ENCODE data around the gene LINGO1.
A peak's percentile ranks its signal among the peaks of the same experiment; 100 is the strongest.

LINGO1 gene

DNA sequence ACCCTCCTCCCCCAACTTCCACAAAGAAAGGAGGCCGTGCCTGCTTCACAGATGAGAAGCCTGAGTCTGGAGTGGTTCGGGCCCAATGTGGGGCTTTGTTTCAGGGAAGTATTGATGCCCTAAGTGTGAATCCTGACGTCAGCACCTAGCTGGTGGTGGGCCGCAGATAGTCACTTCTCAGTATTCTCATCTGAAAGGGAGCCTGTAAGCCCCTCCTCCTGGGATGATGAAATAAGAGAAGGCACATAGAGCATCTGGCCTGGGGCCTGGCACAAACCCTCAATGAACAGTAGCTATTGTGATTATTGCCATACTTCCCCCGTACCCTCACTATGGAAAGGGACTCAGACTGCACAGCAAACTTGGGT, 24.8 kb downstream of the LINGO1 start:
- Mint-ChIP-seq H3K27me3 (ENCODE audit: low read depth) (no peaks in the 10 kb centered on the region), H3K4me1 (peaks cover 39% of the 10 kb centered on the region), H3K9me3 (no peaks in the 10 kb centered on the region), H3K27ac (peak overlapping the region; percentile 21 to 72 (median 38)), H3K36me3 (ENCODE audit: low read depth) (no peaks in the 10 kb centered on the region), H3K4me3 (no peak overlapping the region)
- TF ChIP-seq, protein P1, sequence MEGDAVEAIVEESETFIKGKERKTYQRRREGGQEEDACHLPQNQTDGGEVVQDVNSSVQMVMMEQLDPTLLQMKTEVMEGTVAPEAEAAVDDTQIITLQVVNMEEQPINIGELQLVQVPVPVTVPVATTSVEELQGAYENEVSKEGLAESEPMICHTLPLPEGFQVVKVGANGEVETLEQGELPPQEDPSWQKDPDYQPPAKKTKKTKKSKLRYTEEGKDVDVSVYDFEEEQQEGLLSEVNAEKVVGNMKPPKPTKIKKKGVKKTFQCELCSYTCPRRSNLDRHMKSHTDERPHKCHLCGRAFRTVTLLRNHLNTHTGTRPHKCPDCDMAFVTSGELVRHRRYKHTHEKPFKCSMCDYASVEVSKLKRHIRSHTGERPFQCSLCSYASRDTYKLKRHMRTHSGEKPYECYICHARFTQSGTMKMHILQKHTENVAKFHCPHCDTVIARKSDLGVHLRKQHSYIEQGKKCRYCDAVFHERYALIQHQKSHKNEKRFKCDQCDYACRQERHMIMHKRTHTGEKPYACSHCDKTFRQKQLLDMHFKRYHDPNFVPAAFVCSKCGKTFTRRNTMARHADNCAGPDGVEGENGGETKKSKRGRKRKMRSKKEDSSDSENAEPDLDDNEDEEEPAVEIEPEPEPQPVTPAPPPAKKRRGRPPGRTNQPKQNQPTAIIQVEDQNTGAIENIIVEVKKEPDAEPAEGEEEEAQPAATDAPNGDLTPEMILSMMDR (IDR thresholded peaks at IDR 0.05; ENCODE audit: unreplicated experiment in 3 of 3) = no peak

DNA sequence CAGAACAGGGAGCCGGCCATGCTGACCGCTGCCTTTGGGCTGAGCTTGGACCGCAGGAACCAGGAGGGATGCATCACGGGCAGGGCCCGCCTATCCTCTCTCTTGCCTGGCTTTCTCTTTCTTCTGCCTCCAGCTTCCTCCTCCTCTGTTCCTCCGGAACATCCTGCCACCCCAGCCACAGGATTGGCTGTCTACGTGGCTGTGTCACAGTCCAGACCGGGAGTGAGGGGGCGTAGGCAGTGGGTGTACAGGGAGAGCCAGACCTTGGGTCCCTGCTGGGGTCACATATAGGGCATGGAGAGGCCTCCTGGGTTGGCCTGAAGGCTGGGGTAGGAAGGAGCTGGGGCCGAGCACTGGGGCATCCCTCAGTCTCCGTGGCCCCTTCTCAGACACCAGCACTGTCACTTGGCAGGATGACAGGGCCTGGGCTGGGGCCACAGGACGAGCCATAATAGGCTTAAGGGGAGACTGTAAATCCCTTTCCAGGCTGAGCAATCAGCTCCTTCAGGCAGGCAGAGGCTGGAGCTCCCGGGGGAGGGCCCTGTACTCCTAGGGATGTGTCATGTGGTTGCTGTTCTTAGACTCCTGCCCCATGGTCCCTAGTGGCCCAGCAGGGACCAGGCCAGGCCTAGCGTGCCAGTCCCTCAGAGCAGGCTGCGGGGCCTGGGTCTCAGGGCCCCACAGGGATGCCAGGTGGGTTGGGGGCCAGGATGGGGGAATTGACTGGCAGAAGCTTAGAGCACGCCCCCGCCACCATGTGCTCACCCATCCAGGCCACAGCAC, 25.4 kb downstream of the LINGO1 start:
- TF ChIP-seq, protein P1 (IDR thresholded peaks at IDR 0.05; ENCODE audit: unreplicated experiment in 3 of 3) = no peak
- Mint-ChIP-seq H3K27me3 (ENCODE audit: low read depth) (no peaks in the 10 kb centered on the region), H3K9me3 (no peaks in the 10 kb centered on the region)

DNA sequence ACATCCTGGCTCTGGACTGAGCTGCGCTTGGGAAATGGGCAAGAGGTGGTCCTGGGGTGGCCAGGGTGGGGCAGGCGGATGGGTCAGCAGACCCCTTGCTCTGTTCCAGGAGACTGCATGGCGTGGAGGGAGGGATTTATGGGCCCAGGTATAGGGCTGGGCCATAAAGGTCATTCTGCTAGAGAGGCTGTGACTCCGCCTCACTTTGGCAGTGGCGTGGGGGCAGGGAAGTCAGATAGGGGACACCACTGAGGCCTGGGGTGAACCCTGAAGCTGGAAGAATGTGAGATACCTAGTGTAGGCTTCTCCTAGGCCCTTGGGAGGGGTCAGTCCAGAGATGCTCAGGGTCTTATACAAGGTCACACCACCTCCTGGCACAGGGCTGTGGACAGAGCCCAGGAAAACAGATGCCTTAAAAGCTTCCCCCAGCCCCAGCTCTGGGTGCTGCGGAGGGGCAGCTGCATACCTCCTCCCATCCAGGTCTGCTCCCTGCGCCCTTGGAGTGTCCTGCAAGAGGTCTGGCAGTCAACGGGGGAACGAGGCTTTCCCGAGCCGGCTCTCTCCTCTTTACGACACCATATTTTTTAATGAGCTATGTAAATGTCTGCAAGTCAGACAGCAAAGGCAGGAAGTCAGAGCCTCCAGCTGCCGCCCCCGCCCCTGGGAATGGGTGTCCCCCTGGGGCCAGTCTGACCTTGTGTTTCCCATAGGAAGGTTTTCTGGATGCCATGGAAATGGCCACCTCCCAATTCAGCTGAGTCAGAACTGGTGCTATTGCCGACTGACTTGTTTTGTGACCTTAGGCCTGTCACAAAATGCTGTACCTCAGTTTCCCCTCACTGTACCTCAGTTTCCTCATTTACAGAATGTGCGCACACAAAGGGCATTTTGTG, 26.3 kb downstream of the LINGO1 start:
- Mint-ChIP-seq H3K27me3 (ENCODE audit: low read depth) (no peaks in the 10 kb centered on the region), H3K36me3 (ENCODE audit: low read depth) (no peaks in the 10 kb centered on the region), H3K27ac (peak overlapping the region; percentile 67 to 92 (median 86)), H3K9me3 (no peaks in the 10 kb centered on the region), H3K4me1 (peaks cover 39% of the 10 kb centered on the region), H3K4me3 (peak overlapping the region in 1 of 3 experiments; percentile 24)
- TF ChIP-seq, protein P1 (IDR thresholded peaks at IDR 0.05; ENCODE audit: unreplicated experiment in 3 of 3) = no peak

More for the DNA sequence above, 25.4 kb downstream of the LINGO1 start:
- Mint-ChIP-seq H3K36me3 (ENCODE audit: low read depth) (no peaks in the 10 kb centered on the region), H3K27ac (peak overlapping the region; percentile 67 to 92 (median 86)), H3K4me1 (peaks cover 39% of the 10 kb centered on the region), H3K4me3 (no peak overlapping the region)

DNA sequence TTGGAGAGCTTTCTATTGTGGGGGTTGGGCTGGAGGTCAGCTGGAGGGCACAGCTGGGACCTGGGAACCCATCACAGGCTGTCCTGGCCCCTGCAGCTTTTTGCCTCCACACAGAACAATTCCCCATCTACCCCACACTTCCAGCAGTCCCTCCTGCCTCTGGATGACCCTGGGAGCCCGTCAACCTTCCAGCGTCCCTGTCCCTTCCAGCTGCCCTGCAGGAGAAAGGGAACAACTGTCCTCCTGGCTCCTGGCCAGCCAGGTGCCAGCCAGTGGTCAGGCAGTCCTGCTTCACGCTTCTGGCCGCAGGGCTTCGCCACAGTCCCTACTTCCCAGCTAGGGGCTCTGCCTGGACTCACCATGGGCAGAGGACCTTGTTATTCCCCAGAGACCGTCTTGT, 27.2 kb downstream of the LINGO1 start:
- H3K4me1 Mint-ChIP-seq = peaks cover 39% of the 10 kb centered on the region
- H3K4me3 Mint-ChIP-seq = no peak overlapping the region
- TF ChIP-seq, protein P1 (IDR thresholded peaks at IDR 0.05; ENCODE audit: unreplicated experiment in 3 of 3) = no peak
- H3K9me3 Mint-ChIP-seq = no peaks in the 10 kb centered on the region
- peak overlapping the region in 2 of 3 experiments; percentile 87 to 92 for H3K27ac Mint-ChIP-seq
- H3K27me3 Mint-ChIP-seq (ENCODE audit: low read depth) = no peaks in the 10 kb centered on the region
- no peaks in the 10 kb centered on the region for H3K36me3 Mint-ChIP-seq (ENCODE audit: low read depth)

DNA sequence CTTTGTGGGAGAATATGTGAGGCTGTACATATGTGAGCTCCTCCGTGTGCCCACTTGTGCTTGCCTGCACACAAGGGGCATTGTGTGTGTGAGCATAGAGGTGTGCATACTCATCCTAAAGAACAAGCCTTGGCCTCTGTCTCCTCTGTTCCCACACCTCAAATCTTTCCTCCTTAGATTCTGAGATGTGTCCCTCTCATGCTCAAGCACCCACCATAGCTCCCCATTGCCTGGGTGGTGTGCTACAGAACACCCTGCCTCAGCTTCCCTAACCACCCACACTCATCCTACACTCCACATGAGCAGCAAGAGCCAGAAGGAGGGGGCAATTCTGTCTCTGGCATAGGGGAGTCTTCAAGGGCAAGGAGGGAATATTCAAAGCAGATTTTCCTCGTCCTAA, 27.7 kb downstream of the LINGO1 start:
- Mint-ChIP-seq H3K27ac (peak overlapping the region; percentile 53 to 90 (median 87)), H3K9me3 (no peaks in the 10 kb centered on the region), H3K27me3 (ENCODE audit: low read depth) (no peaks in the 10 kb centered on the region), H3K4me1 (peaks cover 39% of the 10 kb centered on the region), H3K36me3 (ENCODE audit: low read depth) (no peaks in the 10 kb centered on the region), H3K4me3 (peak overlapping the region; percentile 41 to 78 (median 42))
- TF ChIP-seq, protein P1 (IDR thresholded peaks at IDR 0.05; ENCODE audit: unreplicated experiment in 3 of 3) = no peak
